Measurements from ENCODE around the gene RERG.
"Not testable (repeated sequence)": the region's sequence is repeated elsewhere in the genome, so short reads cannot be mapped to it uniquely, and the experiment has no call there.

RERG gene

DNA sequence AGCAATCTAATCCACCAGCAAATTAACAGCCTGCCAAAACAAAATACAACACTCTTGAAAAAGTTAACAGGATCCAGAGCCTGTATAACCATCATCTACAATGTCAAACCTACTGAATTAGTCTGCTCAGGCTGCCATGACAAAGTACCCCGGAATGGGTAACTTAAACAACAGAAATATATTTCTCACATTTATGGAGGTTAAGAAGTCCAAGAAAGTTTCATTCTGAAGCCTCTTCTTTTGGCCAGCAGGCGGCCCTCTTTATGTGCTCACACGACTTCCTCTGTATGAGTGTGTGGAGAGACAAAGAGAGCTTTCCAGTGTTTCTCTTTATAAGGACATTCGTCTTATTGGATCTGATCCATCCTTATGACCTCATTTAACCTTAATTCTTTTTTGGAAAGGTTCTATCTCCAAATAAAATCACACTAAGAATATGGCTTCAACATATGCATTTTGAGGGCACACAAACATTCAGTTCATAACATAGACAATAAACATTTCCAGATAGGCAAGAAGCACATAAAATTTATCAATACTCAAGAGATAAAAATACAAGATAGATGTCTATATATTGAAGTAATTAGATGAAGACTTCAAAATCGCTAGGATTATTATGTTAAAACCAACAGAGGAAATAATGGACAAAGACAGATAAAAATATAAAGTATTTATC lies 5.9 kb upstream of the RERG start:
- H3K4me1 ChIP-seq (ENCODE audit: control insufficient read depth in 1 of 2, insufficient read depth in 1 of 2, low read depth in 1 of 2, low read length in 1 of 2) = no peaks in the 10 kb centered on the region
- H3K27me3 ChIP-seq = peaks cover 72% of the 10 kb centered on the region
- H3K36me3 ChIP-seq = no peaks in the 10 kb centered on the region
- no peaks in the 10 kb centered on the region for H3K9me3 ChIP-seq
- TF ChIP-seq, protein P1, sequence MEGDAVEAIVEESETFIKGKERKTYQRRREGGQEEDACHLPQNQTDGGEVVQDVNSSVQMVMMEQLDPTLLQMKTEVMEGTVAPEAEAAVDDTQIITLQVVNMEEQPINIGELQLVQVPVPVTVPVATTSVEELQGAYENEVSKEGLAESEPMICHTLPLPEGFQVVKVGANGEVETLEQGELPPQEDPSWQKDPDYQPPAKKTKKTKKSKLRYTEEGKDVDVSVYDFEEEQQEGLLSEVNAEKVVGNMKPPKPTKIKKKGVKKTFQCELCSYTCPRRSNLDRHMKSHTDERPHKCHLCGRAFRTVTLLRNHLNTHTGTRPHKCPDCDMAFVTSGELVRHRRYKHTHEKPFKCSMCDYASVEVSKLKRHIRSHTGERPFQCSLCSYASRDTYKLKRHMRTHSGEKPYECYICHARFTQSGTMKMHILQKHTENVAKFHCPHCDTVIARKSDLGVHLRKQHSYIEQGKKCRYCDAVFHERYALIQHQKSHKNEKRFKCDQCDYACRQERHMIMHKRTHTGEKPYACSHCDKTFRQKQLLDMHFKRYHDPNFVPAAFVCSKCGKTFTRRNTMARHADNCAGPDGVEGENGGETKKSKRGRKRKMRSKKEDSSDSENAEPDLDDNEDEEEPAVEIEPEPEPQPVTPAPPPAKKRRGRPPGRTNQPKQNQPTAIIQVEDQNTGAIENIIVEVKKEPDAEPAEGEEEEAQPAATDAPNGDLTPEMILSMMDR (IDR thresholded peaks at IDR 0.05) = no peak
- H3K27ac ChIP-seq = no peak overlapping the region
- no peak overlapping the region for H3K4me3 ChIP-seq (ENCODE audit: low read depth in 1 of 2, low read length in 1 of 2)

DNA sequence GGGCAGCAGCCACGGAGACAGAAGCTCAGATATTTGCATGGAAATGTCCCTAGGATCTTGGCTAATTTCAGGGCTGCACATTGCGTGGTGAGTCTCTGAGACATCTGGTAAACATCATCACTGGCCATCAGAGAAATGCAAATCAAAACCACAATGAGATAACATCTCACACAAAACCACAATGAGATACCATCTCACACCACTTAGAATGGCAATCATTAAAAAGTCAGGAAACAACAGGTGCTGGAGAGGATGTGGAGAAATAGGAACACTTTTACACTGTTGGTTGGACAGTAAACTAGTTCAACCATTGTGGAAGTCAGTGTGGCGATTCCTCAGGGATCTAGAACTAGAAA lies 4.6 kb upstream of the RERG start:
- peaks cover 74% of the 10 kb centered on the region for H3K27me3 ChIP-seq
- not testable (repeated sequence) for H3K4me1 ChIP-seq (ENCODE audit: control insufficient read depth in 1 of 2, insufficient read depth in 1 of 2, low read depth in 1 of 2, low read length in 1 of 2); H3K27ac ChIP-seq; H3K4me3 ChIP-seq (ENCODE audit: low read depth in 1 of 2, low read length in 1 of 2); H3K36me3 ChIP-seq; H3K9me3 ChIP-seq

DNA sequence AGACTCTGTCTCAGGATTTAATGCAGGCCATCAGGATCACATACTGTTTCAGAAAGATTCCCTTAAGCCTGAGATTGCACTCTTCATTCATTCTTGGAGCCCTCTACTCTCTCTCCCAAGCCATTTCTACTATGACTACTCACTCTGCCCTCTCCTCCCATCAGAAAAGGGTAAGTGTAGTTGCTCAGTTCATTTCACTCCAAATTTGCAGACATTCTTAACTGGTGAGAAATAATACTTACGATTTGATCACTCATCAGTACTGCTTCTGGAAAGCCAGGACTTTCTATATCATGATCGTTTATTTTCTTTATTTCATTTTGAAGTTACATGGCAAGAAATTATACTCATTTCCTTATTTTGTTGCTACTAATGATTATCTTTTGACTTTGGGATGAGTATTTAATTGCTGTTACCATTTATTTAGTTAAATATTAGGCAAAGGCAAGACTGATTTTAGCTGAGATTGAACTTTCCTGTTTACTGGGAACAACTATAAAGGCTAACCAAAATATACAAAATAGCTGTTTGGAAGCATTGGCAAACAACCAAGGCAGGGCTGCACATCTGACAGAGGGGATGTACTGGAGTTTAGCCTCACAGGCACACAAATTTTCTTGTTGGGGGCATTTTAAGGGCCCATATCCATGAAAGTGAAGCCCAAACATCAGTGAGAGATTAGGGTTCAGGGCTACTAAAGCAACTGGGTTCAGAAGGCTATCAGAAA lies 4.1 kb upstream of the RERG start:
- no peak overlapping the region for H3K27ac ChIP-seq
- peaks cover 74% of the 10 kb centered on the region for H3K27me3 ChIP-seq
- H3K36me3 ChIP-seq = no peaks in the 10 kb centered on the region

DNA sequence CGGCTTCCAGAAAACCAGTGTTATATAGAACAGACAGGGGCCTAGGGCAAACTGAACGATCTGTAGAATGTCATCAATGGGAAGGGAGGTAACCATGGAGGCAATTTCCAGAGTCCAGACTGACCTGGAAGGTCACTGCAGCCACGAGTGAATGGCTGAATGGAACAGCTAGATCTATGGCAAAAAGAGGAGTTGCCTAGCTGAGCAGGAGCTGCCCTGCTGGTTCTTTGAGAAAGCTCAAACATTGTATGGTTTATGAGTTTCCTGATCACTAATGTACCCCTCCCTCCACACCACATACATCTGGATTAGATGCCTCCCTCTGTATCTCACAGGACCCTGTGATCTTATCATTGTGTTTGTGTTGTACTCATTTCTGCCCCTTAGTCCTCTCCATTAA lies 1.0 kb upstream of the RERG start:
- Histone ChIP-seq H3K4me3 (ENCODE audit: low read depth in 1 of 2, low read length in 1 of 2) (no peak overlapping the region), H3K9me3 (no peaks in the 10 kb centered on the region), H3K27me3 (peaks cover 83% of the 10 kb centered on the region), H3K4me1 (ENCODE audit: control insufficient read depth in 1 of 2, insufficient read depth in 1 of 2, low read depth in 1 of 2, low read length in 1 of 2) (peaks cover 0 to 6% of the 10 kb centered on the region in 2 experiments), H3K27ac (no peak overlapping the region), H3K36me3 (no peaks in the 10 kb centered on the region)
- TF ChIP-seq, protein P1 (IDR thresholded peaks at IDR 0.05) = no peak

More for the DNA sequence above, 4.1 kb upstream of the RERG start:
- TF ChIP-seq, protein P1 (IDR thresholded peaks at IDR 0.05) = no peak
- no peaks in the 10 kb centered on the region for H3K9me3 ChIP-seq
- H3K4me1 ChIP-seq (ENCODE audit: control insufficient read depth in 1 of 2, insufficient read depth in 1 of 2, low read depth in 1 of 2, low read length in 1 of 2) = peaks cover 0 to 6% of the 10 kb centered on the region in 2 experiments
- no peak overlapping the region for H3K4me3 ChIP-seq (ENCODE audit: low read depth in 1 of 2, low read length in 1 of 2)

DNA sequence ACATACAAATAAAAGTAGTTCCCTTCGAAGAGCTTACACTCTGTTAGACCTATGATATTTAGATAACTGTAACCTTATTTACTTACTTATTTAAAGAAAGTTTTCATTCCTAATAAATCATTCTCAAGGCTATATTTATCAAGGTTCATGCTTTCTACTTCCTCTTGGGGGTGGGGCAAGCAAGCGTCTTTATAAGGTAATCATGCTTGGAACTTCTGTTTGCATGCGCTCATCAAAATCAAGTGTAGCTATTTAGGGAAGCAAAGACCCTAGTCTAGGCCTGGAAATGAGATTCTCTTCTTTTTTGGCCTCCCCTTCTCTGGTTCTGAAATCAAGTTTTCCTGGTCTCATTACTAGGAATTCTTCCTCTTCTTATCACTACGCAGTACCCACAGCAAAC lies 766 bp downstream of the RERG start:
- TF ChIP-seq, protein P1 (IDR thresholded peaks at IDR 0.05) = no peak
- H3K27me3 ChIP-seq = peaks cover 84% of the 10 kb centered on the region
- no peak overlapping the region for H3K4me3 ChIP-seq (ENCODE audit: low read depth in 1 of 2, low read length in 1 of 2)
- no peaks in the 10 kb centered on the region for H3K9me3 ChIP-seq
- no peak overlapping the region for H3K27ac ChIP-seq
- no peaks in the 10 kb centered on the region for H3K36me3 ChIP-seq
- H3K4me1 ChIP-seq (ENCODE audit: control insufficient read depth in 1 of 2, insufficient read depth in 1 of 2, low read depth in 1 of 2, low read length in 1 of 2) = peaks cover 0 to 6% of the 10 kb centered on the region in 2 experiments

DNA sequence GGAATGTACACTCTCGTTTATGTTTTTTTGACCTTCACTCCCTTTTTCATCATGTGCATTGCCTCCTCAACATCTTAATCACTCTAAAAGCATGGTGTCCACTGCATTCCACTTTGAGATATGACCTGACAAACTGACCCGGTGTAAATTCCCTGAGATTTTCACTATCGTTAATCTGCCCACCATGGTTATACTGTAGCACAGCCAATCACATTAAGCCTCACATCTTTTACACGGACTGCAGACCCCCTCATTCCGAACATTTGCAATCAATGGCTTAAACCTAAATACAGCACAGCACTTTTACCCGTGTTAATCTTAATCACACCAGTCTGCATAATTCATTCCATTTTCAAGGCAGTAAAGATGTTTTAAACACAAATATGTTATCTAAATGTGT lies 2.4 kb downstream of the RERG start:
- no peak overlapping the region for H3K27ac ChIP-seq
- no peaks in the 10 kb centered on the region for H3K36me3 ChIP-seq
- no peak overlapping the region for H3K4me3 ChIP-seq (ENCODE audit: low read depth in 1 of 2, low read length in 1 of 2)
- H3K27me3 ChIP-seq = peaks cover 89% of the 10 kb centered on the region
- H3K4me1 ChIP-seq (ENCODE audit: control insufficient read depth in 1 of 2, insufficient read depth in 1 of 2, low read depth in 1 of 2, low read length in 1 of 2) = peaks cover 0 to 6% of the 10 kb centered on the region in 2 experiments
- no peaks in the 10 kb centered on the region for H3K9me3 ChIP-seq
- TF ChIP-seq, protein P1 (IDR thresholded peaks at IDR 0.05) = no peak

Measured in neutrophil (primary cell).